ENCODE measurements around the gene ACBD4.

ACBD4 gene

DNA sequence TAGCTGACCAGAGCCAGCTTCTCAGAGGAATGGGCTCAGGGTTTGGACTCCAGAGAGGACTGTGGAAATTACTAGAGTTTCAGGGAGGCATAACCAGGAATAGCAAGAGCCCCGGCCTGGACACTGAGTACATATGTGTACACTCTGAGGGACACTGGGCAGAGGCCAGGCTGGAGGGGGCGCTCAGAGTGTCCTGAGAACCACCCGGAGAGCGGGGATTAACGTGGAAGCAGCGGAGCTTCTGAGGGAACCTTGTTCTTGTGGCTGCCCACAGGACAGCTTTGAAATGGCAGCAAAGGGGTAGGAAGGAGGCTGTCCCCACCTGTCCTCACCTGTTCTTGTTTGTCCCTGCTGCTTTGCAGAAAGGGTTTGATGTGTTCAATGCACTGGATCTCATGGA, 31.0 kb upstream of the ACBD4 start:
- no peak for DNase-seq (ENCODE audit: low read depth)

GRCh38 chr17:45104907-45105624, 30.4 kb upstream of the ACBD4 start:
- DNase-seq (ENCODE audit: low read depth), result no peak

DNA sequence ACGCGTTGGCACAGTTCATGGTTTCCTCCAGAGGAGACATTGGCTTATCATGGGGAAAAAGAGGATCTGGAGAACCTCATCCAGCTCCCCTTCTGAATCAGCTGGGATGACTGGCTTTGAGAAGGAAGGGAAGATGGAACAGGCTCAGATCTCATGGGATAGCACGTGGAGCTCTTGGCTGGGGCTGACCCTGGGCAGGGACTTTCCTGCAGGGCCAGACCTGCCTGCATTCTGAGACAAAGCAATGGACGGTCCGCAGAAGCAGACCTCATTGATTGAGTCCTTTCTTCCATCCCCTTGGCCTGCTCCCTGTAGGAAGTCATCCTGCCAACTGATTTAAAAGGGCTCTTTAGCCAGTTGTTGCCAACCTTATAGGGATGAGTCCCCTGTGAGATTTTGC, 29.4 kb upstream of the ACBD4 start:
- no peak for DNase-seq (ENCODE audit: low read depth)

GRCh38 chr17:45106582-45106981, 28.9 kb upstream of the ACBD4 start:
- DNase-seq (ENCODE audit: low read depth), result no peak

DNA sequence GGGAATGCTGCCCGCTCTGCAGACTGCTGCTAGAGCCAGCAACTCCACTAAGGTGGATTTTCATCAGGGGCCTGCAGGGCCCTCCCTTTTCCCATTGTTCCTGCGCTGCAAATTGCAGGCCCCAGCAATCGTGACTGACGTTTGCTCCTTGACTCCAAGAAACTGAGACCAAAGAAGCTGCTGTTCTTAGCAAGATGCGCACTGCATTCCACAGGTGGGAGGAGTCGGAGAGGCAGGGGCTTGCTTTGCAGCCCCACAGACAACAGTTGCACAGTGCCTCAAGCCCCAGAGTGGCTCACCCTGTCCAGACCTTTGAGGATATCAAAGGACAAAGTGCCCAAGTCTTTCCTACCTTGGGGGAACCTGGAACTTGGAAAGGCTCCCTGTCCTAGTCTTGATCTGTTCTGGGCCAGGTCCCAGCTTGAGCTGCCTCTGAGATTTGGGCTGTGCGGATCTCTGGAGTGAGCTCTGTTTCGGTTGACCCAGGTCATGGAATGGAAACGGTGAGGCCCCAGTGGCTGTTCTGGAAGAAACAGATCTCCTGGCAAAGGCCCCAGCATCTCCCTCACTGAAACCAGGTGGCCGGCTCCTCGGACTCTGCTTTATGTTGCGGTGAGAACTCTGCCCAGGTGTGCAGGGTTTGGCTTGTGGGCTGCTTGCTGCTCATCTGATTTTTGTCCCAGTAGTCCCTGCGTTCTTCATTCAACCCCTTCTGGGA, 28.0 kb upstream of the ACBD4 start:
- DNase-seq (ENCODE audit: low read depth), result no peak

DNA sequence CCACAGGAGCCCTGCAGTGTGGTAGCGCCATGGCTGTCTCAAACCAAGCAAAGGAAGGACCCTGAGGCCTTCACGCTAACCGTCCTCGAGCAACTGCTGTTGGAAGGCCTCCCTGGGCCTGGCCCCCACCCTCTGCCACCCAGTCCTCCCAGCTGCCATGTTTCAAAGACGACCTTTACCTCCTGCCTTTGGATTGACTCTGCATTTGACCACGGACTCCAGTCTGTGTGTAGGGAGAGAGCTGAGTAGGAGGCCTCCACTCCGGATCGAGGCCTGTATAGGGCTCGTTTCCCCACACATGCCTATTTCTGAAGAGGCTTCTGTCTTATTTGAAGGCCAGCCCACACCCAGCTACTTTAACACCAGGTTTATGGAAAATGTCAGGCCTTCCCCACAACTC, 27.4 kb upstream of the ACBD4 start:
- DNase-seq (ENCODE audit: low read depth), result no peak

- DNase-seq (ENCODE audit: low read depth), result no peak
These were observed 26.6 kb upstream of the ACBD4 start for GRCh38 chr17:45108595-45109521.

- no peak for DNase-seq (ENCODE audit: low read depth)
These were observed 24.5 kb upstream of the ACBD4 start for GRCh38 chr17:45110676-45111611.

DNA sequence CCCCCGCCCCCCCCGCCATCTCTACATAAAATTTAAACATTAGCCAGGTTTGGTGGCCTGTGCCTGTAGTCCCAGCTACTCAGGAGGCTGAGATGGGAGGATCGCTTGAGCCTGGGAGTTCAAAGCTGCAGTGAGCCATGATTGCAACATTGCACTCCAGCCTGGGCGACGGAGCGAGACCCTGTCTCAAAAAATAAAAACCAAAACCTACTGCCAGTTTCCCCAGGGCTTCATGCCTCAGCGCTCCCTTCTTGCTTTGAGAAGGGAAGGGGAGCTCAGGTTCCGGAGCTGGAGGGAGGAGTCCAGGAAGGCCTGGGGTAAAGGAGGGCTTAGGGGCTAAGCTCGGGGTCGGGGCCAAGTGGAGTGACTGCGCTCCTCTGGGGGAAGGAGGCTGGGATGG, 23.6 kb upstream of the ACBD4 start:
- DNase-seq (ENCODE audit: low read depth), result no peak

GRCh38 chr17:45112559-45113423, 22.7 kb upstream of the ACBD4 start:
- no peak for DNase-seq (ENCODE audit: low read depth)

DNA sequence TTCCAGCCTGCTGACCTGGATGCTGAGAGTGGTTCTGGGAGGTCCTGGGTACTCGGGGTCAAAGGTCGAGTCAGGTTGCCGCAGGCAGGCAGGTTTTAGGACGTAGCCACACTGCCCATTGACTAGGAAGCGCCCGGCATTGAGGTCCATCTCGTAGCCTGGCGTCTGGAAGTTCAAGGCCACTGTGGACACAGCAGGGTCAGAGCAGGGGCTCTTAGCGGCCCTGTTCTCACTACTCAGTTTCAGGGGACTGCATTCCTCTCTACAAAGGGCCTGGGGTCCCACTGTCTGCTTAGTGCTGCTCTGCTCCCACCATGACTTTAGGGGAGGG, 22.1 kb upstream of the ACBD4 start:
- no peak for DNase-seq (ENCODE audit: low read depth)

DNA sequence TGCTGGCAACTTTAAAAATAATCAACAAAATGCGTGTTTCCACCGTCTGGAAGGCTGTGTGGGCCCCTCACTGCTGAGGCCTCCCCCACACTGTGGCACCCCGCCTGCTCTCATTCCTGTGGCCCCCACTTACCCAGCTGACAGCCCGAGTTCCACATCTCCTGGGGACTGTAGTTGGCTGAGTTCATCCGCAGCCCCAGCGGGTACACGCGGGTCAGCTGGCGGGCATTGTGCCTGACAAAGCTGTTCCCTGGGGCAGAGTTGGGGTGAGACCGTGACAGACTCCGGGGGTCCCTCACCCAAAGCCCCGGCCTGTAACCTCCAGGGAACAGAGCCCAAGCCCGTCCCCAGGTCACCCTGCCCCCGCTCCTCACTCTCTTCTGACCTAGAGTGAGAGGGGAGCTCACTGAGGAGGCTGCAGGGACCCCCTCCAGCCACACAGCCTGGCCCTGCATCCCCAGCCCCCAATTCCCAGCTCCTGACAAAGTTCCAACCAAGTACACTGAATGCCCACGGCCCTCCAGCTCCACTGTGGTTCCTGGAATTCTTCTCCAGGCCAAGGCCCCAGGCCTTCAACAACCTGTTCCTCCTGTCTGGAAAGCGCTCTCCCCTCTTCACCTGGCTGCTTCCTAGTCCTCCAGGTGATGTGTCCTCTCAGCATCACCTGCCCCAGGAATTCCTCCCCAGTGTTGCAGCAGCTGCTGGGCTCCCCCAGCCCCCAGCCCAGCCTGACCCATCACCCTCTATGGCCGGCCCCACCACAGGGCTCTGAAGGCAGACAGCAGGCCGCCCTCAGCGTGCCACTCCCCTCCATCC, 21.2 kb upstream of the ACBD4 start:
- DNase-seq (ENCODE audit: low read depth), result no peak

DNA sequence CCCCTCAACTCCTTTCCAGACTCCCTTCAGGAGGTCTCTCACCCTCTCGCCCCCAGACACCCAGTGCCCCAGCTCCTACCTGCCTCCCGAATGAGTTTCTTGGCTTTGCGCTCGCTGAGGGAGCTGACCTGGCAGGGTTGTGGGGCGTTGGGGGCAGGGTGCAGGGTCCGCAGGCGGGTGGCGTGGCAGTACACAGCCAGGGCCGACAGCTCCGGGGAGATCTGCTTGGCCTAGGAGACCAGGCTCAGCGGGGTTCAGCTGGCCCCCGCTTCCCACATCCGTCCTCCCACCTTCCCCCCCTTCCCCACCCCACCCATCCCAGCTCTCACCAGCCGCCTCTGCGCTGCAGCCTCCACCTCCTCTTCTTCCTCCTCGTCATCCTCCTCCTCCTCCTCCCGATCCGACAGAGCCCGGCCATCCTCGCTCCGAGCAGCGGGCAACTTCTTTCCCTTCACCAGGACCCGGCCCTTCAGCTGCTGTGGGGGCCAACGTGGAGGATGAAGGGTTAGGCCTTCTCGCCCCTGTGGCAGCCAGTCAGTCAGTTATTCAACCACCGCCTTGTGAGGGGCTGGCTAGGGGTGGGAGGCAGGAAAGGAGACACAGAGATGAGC, 20.4 kb upstream of the ACBD4 start:
- no peak for DNase-seq (ENCODE audit: low read depth)

- DNase-seq (ENCODE audit: low read depth), result no peak
These were observed 19.6 kb upstream of the ACBD4 start for GRCh38 chr17:45115871-45116270.

- DNase-seq (ENCODE audit: low read depth), result no peak
These were observed 19.0 kb upstream of the ACBD4 start for GRCh38 chr17:45116434-45117016.

GRCh38 chr17:45117334-45117733, 18.2 kb upstream of the ACBD4 start:
- no peak for DNase-seq (ENCODE audit: low read depth)

GRCh38 chr17:45117848-45118646, 17.4 kb upstream of the ACBD4 start:
- DNase-seq (ENCODE audit: low read depth), result no peak

- DNase-seq (ENCODE audit: low read depth), result no peak
These were observed 16.8 kb upstream of the ACBD4 start for GRCh38 chr17:45118691-45119090.
